H1 (cell line): Measurements from ENCODE around the gene MECR. TPM values are rescaled to one million over a fixed set of nuclear protein-coding genes. Genes with fewer than 3 reads are reported as not detected.

Source experiments
- CTCF ChIA-PET: fragments of 300-600 bp; sonication (Branson Sonifier 250); formaldehyde crosslinking; loops from one replicate; lab custom pipeline; 2021; ENCODE audit not compliant: partially characterized antibody; lab: Charles Lee
- POLR2A ChIA-PET: fragments of 300-600 bp; sonication (Branson Sonifier 250); formaldehyde crosslinking; loops from one replicate; lab custom pipeline; 2021; ENCODE audit warnings: inconsistent platforms; ENCODE audit not compliant: partially characterized antibody; lab: Charles Lee
- DNase-seq, 2 experiments: peaks; one replicate each; pipeline versions ENCODE4 v3.0.0 to v3.0.0-alpha.2; 2010 to 2022; ENCODE audit warnings: low spot score in 2 of 2, low read depth in 1 of 2, mixed read lengths in 1 of 2
- FAIRE-seq: peaks from 2 replicates; lab custom pipeline; 2011; peaks lifted over from hg19 to GRCh38; lab: Jason Lieb, UNC
- H2AFZ ChIP-seq: 2 replicates; pipeline ENCODE4 v1.8.1; 2012; ENCODE audit warnings: low read length, inconsistent platforms
- H2AK5ac ChIP-seq: 2 replicates; pipeline ENCODE4 v1.6.1; 2013; ENCODE audit warnings: low read depth, low read length
- H2BK120ac ChIP-seq: replicated peaks from 2 replicates; pipeline ENCODE3; 2013; ENCODE audit warnings: low read depth, low read length, inconsistent platforms
- H2BK12ac ChIP-seq: 2 replicates; pipeline ENCODE4 v1.6.1; 2013; ENCODE audit warnings: low read depth, low read length
- H2BK15ac ChIP-seq: 2 replicates; pipeline ENCODE4 v1.6.1; 2013; ENCODE audit warnings: low read length
- H2BK20ac ChIP-seq: 2 replicates; pipeline ENCODE4 v1.6.1; 2013; ENCODE audit warnings: low read length
- H2BK5ac ChIP-seq: 2 replicates; pipeline ENCODE4 v1.6.1; 2013; ENCODE audit warnings: low read depth, low read length
- H3K14ac ChIP-seq: 2 replicates; pipeline ENCODE4 v1.6.1; 2013; ENCODE audit warnings: inconsistent platforms; ENCODE audit not compliant: insufficient read length
- H3K18ac ChIP-seq: 2 replicates; pipeline ENCODE4 v1.6.1; 2013; ENCODE audit warnings: low read length; ENCODE audit errors: extremely low read depth
- H3K23ac ChIP-seq: 2 replicates; pipeline ENCODE4 v1.6.1; 2013; ENCODE audit warnings: inconsistent platforms; ENCODE audit not compliant: insufficient read length
- H3K23me2 ChIP-seq: 2 replicates; pipeline ENCODE4 v1.6.1; 2013; ENCODE audit warnings: low read depth, low read length
- H3K27ac ChIP-seq: 2 replicates; pipeline ENCODE4 v1.6.1; 2011; ENCODE audit warnings: low read depth, low read length, inconsistent platforms
- H3K27me3 ChIP-seq, 4 experiments: replicated peaks in 1 of 4; 1 replicate in 1 of 4; 2 replicates in 3 of 4; pipeline versions ENCODE4 v1.6.1 to v1.8.1; 2011 to 2013; ENCODE audit warnings: low read length in 3 of 4, mild to moderate bottlenecking in 3 of 4, inconsistent platforms in 2 of 4, mixed read lengths in 2 of 4, moderate library complexity in 1 of 4; ENCODE audit not compliant: control insufficient read depth in 3 of 4, insufficient read depth in 3 of 4; ENCODE audit errors: extremely low read depth in 1 of 4
- H3K36me3 ChIP-seq, 4 experiments: 2 replicates each; pipeline versions ENCODE4 v1.6.1 to v1.8.1; 2011 to 2013; ENCODE audit warnings: mild to moderate bottlenecking in 4 of 4, low read length in 3 of 4, moderate library complexity in 2 of 4, control low read depth in 1 of 4, inconsistent platforms in 1 of 4; ENCODE audit not compliant: insufficient read depth in 4 of 4, control insufficient read depth in 2 of 4
- H3K4ac ChIP-seq: replicated peaks from 2 replicates; pipeline ENCODE3; 2013; ENCODE audit warnings: low read length, low read depth, mixed read lengths, inconsistent platforms; ENCODE audit not compliant: insufficient read length
- H3K4me1 ChIP-seq, 4 experiments: replicated peaks in 1 of 4; 1 replicate in 1 of 4; 2 replicates in 3 of 4; pipeline versions ENCODE4 v1.6.1 to v1.8.1; 2011 to 2013; ENCODE audit warnings: low read length in 3 of 4, inconsistent platforms in 2 of 4, mixed read lengths in 1 of 4; ENCODE audit not compliant: insufficient read depth in 4 of 4, control insufficient read depth in 3 of 4
- H3K4me2 ChIP-seq, 2 experiments: 2 replicates each; pipeline versions ENCODE4 v1.6.1 to v1.8.1; 2011 to 2013; ENCODE audit warnings: low read depth in 2 of 2, low read length in 2 of 2, control low read depth in 1 of 2, inconsistent platforms in 1 of 2, mild to moderate bottlenecking in 1 of 2; ENCODE audit not compliant: insufficient read depth in 1 of 2
- H3K4me3 ChIP-seq, 4 experiments: fragments of 200-600, 300-600 bp in 1 of 4; sonication (generic), shearing (Covaris generic), sonication (Bioruptor Twin) in 1 of 4; 2 replicates each; pipeline versions ENCODE4 v1.5.1 to v1.8.1; 2011 to 2016; ENCODE audit warnings: low read length in 4 of 4, low read depth in 3 of 4, control low read depth in 2 of 4, inconsistent platforms in 2 of 4, mild to moderate bottlenecking in 2 of 4, mixed read lengths in 1 of 4, moderate library complexity in 1 of 4; ENCODE audit not compliant: insufficient read depth in 2 of 4; ENCODE audit errors: extremely low read depth in 1 of 4
- H3K56ac ChIP-seq: replicated peaks from 2 replicates; pipeline ENCODE3; 2013; ENCODE audit warnings: low read depth, mild to moderate bottlenecking, mixed read lengths, low read length, inconsistent platforms; ENCODE audit not compliant: insufficient read length
- H3K79me1 ChIP-seq: 2 replicates; pipeline ENCODE4 v1.6.1; 2013; ENCODE audit warnings: low read depth, low read length, control low read depth
- H3K79me2 ChIP-seq, 2 experiments: 2 replicates each; pipeline versions ENCODE4 v1.6.1 to v1.8.1; 2012 to 2013; ENCODE audit warnings: low read length in 2 of 2, mild to moderate bottlenecking in 2 of 2, inconsistent platforms in 1 of 2; ENCODE audit not compliant: insufficient read depth in 2 of 2, control insufficient read depth in 1 of 2
- H3K9ac ChIP-seq, 4 experiments: replicated peaks in 1 of 4; 1 replicate in 1 of 4; 2 replicates in 3 of 4; pipeline versions ENCODE4 v1.6.1 to v1.8.1; 2011 to 2013; ENCODE audit warnings: low read depth in 3 of 4, low read length in 3 of 4, control low read depth in 2 of 4, mild to moderate bottlenecking in 2 of 4, moderate library complexity in 2 of 4, inconsistent platforms in 1 of 4; ENCODE audit errors: extremely low read depth in 1 of 4
- H3K9me3 ChIP-seq, 2 experiments: 2 replicates each; pipeline versions ENCODE4 v1.6.1 to v1.8.1; 2012 to 2013; ENCODE audit warnings: mild to moderate bottlenecking in 2 of 2, moderate library complexity in 2 of 2, control low read depth in 1 of 2, inconsistent platforms in 1 of 2, low read depth in 1 of 2, low read length in 1 of 2, mixed read lengths in 1 of 2; ENCODE audit not compliant: insufficient read depth in 2 of 2
- H4K20me1 ChIP-seq, 2 experiments: replicated peaks in 1 of 2; 2 replicates each; pipeline versions ENCODE3 to v1.8.1; 2011 to 2013; ENCODE audit warnings: inconsistent platforms in 2 of 2, low read length in 2 of 2, mild to moderate bottlenecking in 1 of 2; ENCODE audit not compliant: insufficient read depth in 2 of 2, control insufficient read depth in 1 of 2
- H4K5ac ChIP-seq: 2 replicates; pipeline ENCODE4 v1.6.1; 2013; ENCODE audit warnings: low read length, low read depth, mixed read lengths, inconsistent platforms; ENCODE audit not compliant: insufficient read length
- H4K8ac ChIP-seq: 2 replicates; pipeline ENCODE4 v1.8.0; 2013; ENCODE audit warnings: mild to moderate bottlenecking, moderate library complexity, low read length, inconsistent platforms; ENCODE audit not compliant: insufficient read depth; ENCODE audit errors: extremely low read depth
- H4K91ac ChIP-seq: replicated peaks from 2 replicates; pipeline ENCODE3; 2013; ENCODE audit warnings: low read length, mixed read lengths, inconsistent platforms; ENCODE audit not compliant: insufficient read length
- BCL11A ChIP-seq, 2 experiments: IDR thresholded peaks; one replicate each; pipeline ENCODE4 v1.6.1; 2011; ENCODE audit warnings: low read depth in 2 of 2, low read length in 2 of 2, mild to moderate bottlenecking in 2 of 2
- KDM1A ChIP-seq: fragments of 200-600, 300-600 bp; sonication (generic); IDR thresholded peaks from 2 replicates; pipeline ENCODE4 v1.7.1; 2016; ENCODE audit warnings: mild to moderate bottlenecking, low read length, borderline replicate concordance
- WGBS, 2 experiments: shearing (Covaris generic) in 1 of 2; methylation state at CpG; one replicate each; pipeline versions ENCODE4 v1.1.6 to v1.1.7; 2013 to 2015; ENCODE audit warnings: low lambda C conversion rate in 2 of 2, mixed read lengths in 2 of 2, inconsistent platforms in 1 of 2, low coverage in 1 of 2, missing lambda C conversion rate in 1 of 2; ENCODE audit not compliant: insufficient replicate concordance in 2 of 2, insufficient coverage in 1 of 2, insufficient read length in 1 of 2; ENCODE audit errors: extremely low coverage in 1 of 2, missing lambda C conversion rate in 1 of 2; 5-methylcytosine and 5-hydroxymethylcytosine counted together
- polyA plus RNA-seq, 7 experiments: library from polyadenylated mRNA; depleted of rRNA in 3 of 7; stranded (reverse) in 5 of 7; unstranded in 2 of 7; fragments of >200 nt in 5 of 7; fragments of 200-250 nt in 2 of 7; gene quantifications; 1 replicate in 5 of 7; 2 replicates in 1 of 7; 4 replicates in 1 of 7; pipeline versions ENCODE4 v1.2.1 to v1.2.3, GENCODE V29; 2011 to 2013; ENCODE audit warnings: missing spikeins in 2 of 7, mixed read lengths in 2 of 7
- total RNA-seq: library from RNA; stranded (reverse); fragmentation: NEBNext Ultra II Directional; extraction: Animal tissue kit (Norgen Biotek cat#: 25700); gene quantifications from 2 replicates; pipeline ENCODE4 v1.2.1, GENCODE V29; 2021

Gene MECR
- total and polyA plus RNA-seq, 2 of the 8 experiments (the other 6 are each of a cell fraction or from before 2014, with no cell fraction given): 24.2 to 24.4 TPM

- CTCF ChIA-PET: interaction anchor here (1.5 kb wide), 1 partner anchor 10 kb away, joined by 6 read pairs; no protein-coding TSS in a partner anchor
- 19% methylated on average over 4 of the region's 4 CpGs; no CpG with 5 or more reads in 1 of the 2 experiments for WGBS, 2 experiments
- no peaks in the 10 kb centered on the region for H4K20me1 ChIP-seq
Measured at GRCh38 chr1:29230204-29230552, 556 bp downstream of the MECR start.

More at GRCh38 chr1:29230204-29230552, 556 bp downstream of the MECR start:
- Histone ChIP-seq H3K23me2 (peaks cover 7% of the 10 kb centered on the region; the same call in 1 of the 2 replicates), H3K9ac (peak overlapping the region; percentile 54 to 75 (median 58)), H3K18ac (0 out of 2 replicates have a peak overlapping the region, but pooled peaks have one; percentile 14), H2BK12ac (no peak overlapping the region), H4K8ac (no peak overlapping the region), H2BK5ac (no peak overlapping the region), H3K27me3 (peaks cover 0 to 1% (median 0%) of the 10 kb centered on the region in 4 experiments; a peak in 2 of 7 replicates), H2BK20ac (no peak overlapping the region), H4K5ac (no peak overlapping the region), H4K91ac (no peak overlapping the region), H3K14ac (no peak overlapping the region), H3K27ac (0 out of 2 replicates have a peak overlapping the region, but pooled peaks have one; percentile 68), H3K4me3 (peak overlapping the region; percentile 78 to 90 (median 84)), H2BK120ac (no peak overlapping the region), H3K4me2 (peak overlapping the region; percentile 56 to 73), H2BK15ac (no peak overlapping the region), H2AK5ac (no peak overlapping the region), H3K79me2 (peaks cover 5 to 10% of the 10 kb centered on the region in 2 experiments; a peak in 3 of 4 replicates), H3K4me1 (peaks cover 0 to 8% (median 3%) of the 10 kb centered on the region in 4 experiments; a peak in 3 of 7 replicates), H3K36me3 (peaks cover 0 to 2% (median 0%) of the 10 kb centered on the region in 4 experiments; a peak in 2 of 8 replicates), H3K56ac (no peak overlapping the region), H3K23ac (no peak overlapping the region), H2AFZ (no peak overlapping the region), H3K4ac (no peak overlapping the region), H3K9me3 (no peaks in the 10 kb centered on the region), H3K79me1 (peaks cover under 1% of the 10 kb centered on the region; the same call in 1 of the 2 replicates)
- FAIRE-seq (no peak), DNase-seq (no peak)
- POLR2A ChIA-PET: interaction anchor here (0.5 to 1.9 kb wide), 10 partner anchors 8 to 178 kb away, joined by 3 to 11 read pairs (median 4); no protein-coding TSS in a partner anchor
- TF ChIP-seq KDM1A (0 out of 2 replicates have a peak, but pooled peaks have one; percentile 41), BCL11A (IDR thresholded peaks at IDR 0.05; ENCODE audit: low read depth in 2 of 2, low read length in 2 of 2) (no peak)
